H1 (cell line): ENCODE measurements around the gene SENP2. TPM values are rescaled to one million over a fixed set of nuclear protein-coding genes. Genes with fewer than 3 reads are reported as not detected.

Experiments
- ATF2 ChIP-seq: IDR thresholded peaks from 2 replicates; pipeline ENCODE4 v1.6.1; 2012; ENCODE audit warnings: low read length, inconsistent platforms
- BACH1 ChIP-seq: IDR thresholded peaks from 2 replicates; pipeline ENCODE4 v1.6.1; 2012; ENCODE audit warnings: low read length, improper control_type of control experiment
- CHD1 ChIP-seq: IDR thresholded peaks from 2 replicates; pipeline ENCODE4 v1.6.1; 2012; ENCODE audit warnings: low read depth, low read length, improper control_type of control experiment
- CHD7 ChIP-seq: fragments of 300-600 bp; sonication (generic); IDR thresholded peaks from 2 replicates; pipeline ENCODE4 v1.7.1; 2012; ENCODE audit warnings: low read length, moderate library complexity, mild to moderate bottlenecking, inconsistent platforms; ENCODE audit not compliant: insufficient replicate concordance
- JUND ChIP-seq: IDR thresholded peaks from 2 replicates; pipeline ENCODE4 v1.6.1; 2011; ENCODE audit warnings: mild to moderate bottlenecking, improper control_type of control experiment, low read length
- RBBP5 ChIP-seq: IDR thresholded peaks from 2 replicates; pipeline ENCODE4 v1.7.1; 2012; ENCODE audit warnings: low read depth, mild to moderate bottlenecking, inconsistent platforms, low read length, moderate library complexity, borderline replicate concordance
- TBP ChIP-seq: IDR thresholded peaks from 2 replicates; pipeline ENCODE4 v1.6.1; 2011; ENCODE audit warnings: low read depth, low read length, improper control_type of control experiment
- TCF12 ChIP-seq: IDR thresholded peaks from 2 replicates; pipeline ENCODE4 v1.6.1; 2011; ENCODE audit warnings: low read depth, mild to moderate bottlenecking, low read length
- polyA plus RNA-seq, 7 experiments: library from polyadenylated mRNA; depleted of rRNA in 3 of 7; stranded (reverse) in 5 of 7; unstranded in 2 of 7; fragments of >200 nt in 5 of 7; fragments of 200-250 nt in 2 of 7; gene quantifications; 1 replicate in 5 of 7; 2 replicates in 1 of 7; 4 replicates in 1 of 7; pipeline versions ENCODE4 v1.2.1 to v1.2.3, GENCODE V29; 2011 to 2013; ENCODE audit warnings: missing spikeins in 2 of 7, mixed read lengths in 2 of 7
- total RNA-seq: library from RNA; stranded (reverse); fragmentation: NEBNext Ultra II Directional; extraction: Animal tissue kit (Norgen Biotek cat#: 25700); gene quantifications from 2 replicates; pipeline ENCODE4 v1.2.1, GENCODE V29; 2021
- TF ChIP-seq, protein P1 (sequence below): IDR thresholded peaks from 2 replicates; pipeline ENCODE4 v1.6.1; 2011; ENCODE audit warnings: low read length, improper control_type of control experiment

Gene SENP2
- total and polyA plus RNA-seq, 2 of the 8 experiments (the other 6 are each of a cell fraction or from before 2014, with no cell fraction given) = 25.2 to 69.3 TPM

- no peak for TF ChIP-seq CHD7
- TF ChIP-seq TBP = no peak
- TF ChIP-seq JUND = no peak
- TF ChIP-seq TCF12 = no peak
- no peak for TF ChIP-seq RBBP5
- TF ChIP-seq, protein P1, sequence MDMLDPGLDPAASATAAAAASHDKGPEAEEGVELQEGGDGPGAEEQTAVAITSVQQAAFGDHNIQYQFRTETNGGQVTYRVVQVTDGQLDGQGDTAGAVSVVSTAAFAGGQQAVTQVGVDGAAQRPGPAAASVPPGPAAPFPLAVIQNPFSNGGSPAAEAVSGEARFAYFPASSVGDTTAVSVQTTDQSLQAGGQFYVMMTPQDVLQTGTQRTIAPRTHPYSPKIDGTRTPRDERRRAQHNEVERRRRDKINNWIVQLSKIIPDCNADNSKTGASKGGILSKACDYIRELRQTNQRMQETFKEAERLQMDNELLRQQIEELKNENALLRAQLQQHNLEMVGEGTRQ = no peak
- no peak for TF ChIP-seq CHD1
- no peak for TF ChIP-seq ATF2
- TF ChIP-seq BACH1 = no peak
Observed at GRCh38 chr3:185539934-185540333, 46.2 kb upstream of the SENP2 start (continued).
